Lower leg skin (tissue), 4 donors: ENCODE measurements around the gene C2CD2L. TPM values are rescaled to one million over a fixed set of nuclear protein-coding genes. Genes with fewer than 3 reads are reported as not detected.

Experiments
- DNase-seq, 2 donors: peaks; one replicate each; pipeline ENCODE4 v3.0.0-alpha.2; 2019; ENCODE audit warnings: low spot score in 2 of 2
- H3K4me3 ChIP-seq: fragments of 200-600 bp; sonication (generic); 2 replicates; pipeline ENCODE4 v1.5.1; 2017; ENCODE audit warnings: mild to moderate bottlenecking, low read depth; ENCODE audit not compliant: poor library complexity, severe bottlenecking
- CTCF ChIP-seq, 3 donors: fragments of 450-650 bp; IDR thresholded peaks; one replicate each; pipeline ENCODE4 v1.5.1; 2016; ENCODE audit warnings: antibody characterized with exemption in 3 of 3, mild to moderate bottlenecking in 3 of 3, moderate library complexity in 2 of 3
- POLR2A ChIP-seq, 2 donors: fragments of 450-650 bp; IDR thresholded peaks; one replicate each; pipeline ENCODE4 v1.6.1; 2016 to 2017; ENCODE audit warnings: antibody characterized with exemption in 2 of 2, mild to moderate bottlenecking in 1 of 2, moderate library complexity in 1 of 2
- WGBS, 2 donors: methylation state at CpG; one replicate each; pipeline ENCODE4 v1.1.5; 2018; 5-methylcytosine and 5-hydroxymethylcytosine counted together
- intact Hi-C: fragments of 100-400 bp; cut with DNase I; formaldehyde crosslinking; loops from one replicate; pipeline ENCODE4 v1.15.0; 2023; ENCODE audit warnings: low total_unique reads
- total RNA-seq, 4 donors: library from RNA; depleted of rRNA; stranded (reverse); fragments of >200 nt; gene quantifications; one replicate each; pipeline ENCODE4 v1.1.0, GENCODE V29; 2016

C2CD2L gene
- total RNA-seq, 4 donors from 2014 or later = 16.8 to 27.2 (median 22.6) TPM

- H3K4me3 ChIP-seq = no peak overlapping the region
- TF ChIP-seq CTCF (IDR thresholded peaks at IDR 0.05) (no peak), POLR2A (IDR thresholded peaks at IDR 0.05) (no peak)
- WGBS, 2 donors = 58 to 62% methylated on average over 12 of the region's 12 CpGs
- intact Hi-C loops = no loop called here
- no peak for DNase-seq
Measured at GRCh38 chr11:119092880-119093842, 14.0 kb upstream of the C2CD2L start.

DNA sequence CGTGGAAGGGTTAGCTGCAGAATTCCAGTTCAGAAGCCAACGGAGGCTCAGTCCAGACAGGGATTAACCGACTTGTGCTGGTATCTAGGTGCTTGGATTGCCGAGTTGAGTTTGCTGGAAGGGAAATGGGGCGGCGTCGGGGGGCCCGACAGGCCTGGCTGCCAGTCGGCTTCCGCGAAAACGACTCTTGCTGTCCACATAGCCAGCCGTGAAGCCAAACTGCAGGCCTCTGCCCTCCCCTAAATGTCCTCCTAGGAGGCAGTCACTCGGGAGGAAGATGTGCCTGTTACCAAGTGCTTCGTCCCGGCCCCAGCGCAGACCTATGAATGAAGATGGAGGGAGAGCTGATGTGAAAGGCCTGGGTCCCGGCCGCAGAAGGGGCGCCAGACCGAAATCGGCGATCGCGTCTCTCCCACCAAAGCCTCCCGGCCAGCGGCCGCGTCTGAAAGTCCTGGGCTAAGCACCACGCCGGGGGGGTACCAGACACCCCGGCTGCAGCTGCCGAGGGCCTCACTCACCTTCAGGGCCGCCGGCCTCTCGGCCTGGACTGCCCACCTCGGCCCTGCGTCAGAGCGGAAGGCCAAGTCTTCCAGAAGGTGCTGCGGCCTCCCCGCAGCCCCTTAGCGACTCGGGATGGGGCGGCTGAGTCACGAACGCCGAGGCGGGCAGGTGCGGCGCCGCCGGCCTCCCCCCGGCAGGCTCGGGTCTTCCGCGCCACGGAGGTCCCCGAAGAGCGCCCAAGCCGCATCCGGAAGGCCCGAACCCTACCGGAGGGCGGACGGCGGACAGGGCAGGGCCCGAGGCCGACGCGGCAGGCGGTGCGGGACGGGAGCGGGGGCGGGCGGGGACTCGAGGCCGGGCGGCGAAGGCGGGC is 13.0 kb upstream of the C2CD2L start:
- WGBS, 2 donors = 0 to 1% methylated on average over 20 to 70 of the region's 81 CpGs
- TF ChIP-seq POLR2A (IDR thresholded peaks at IDR 0.05) = no peak
- TF ChIP-seq CTCF (IDR thresholded peaks at IDR 0.05) = no peak
- peak in 1 of 2 donors; percentile 90 for DNase-seq
- intact Hi-C loops = no loop called here
- peak overlapping the region; percentile 62 for H3K4me3 ChIP-seq

DNA sequence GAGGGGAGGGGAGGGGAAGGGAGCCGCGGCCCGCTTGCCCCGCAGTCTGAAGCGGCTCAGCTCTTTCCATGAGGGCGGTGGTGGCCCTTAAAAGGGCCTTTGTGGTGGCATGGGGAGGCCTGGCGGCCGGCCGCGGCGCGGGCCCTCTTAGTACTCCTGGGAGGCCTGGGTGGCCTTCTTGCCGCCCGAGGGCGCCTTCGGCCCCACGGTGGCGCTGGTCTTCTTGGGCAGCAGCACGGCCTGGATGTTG is 12.4 kb upstream of the C2CD2L start:
- 0 to 1% methylated on average over 6 to 18 of the region's 19 CpGs for WGBS, 2 donors
- intact Hi-C loops = no loop called here
- TF ChIP-seq CTCF (IDR thresholded peaks at IDR 0.05) (no peak), POLR2A (IDR thresholded peaks at IDR 0.05) (no peak)
- H3K4me3 ChIP-seq = peak overlapping the region; percentile 62
- peak; percentile 74 to 95 for DNase-seq

GRCh38 chr11:119095066-119095880 is 11.9 kb upstream of the C2CD2L start:
- TF ChIP-seq CTCF (IDR thresholded peaks at IDR 0.05) = peak in 1 of 3 donors; percentile 33
- peak in 1 of 2 donors; percentile 94 for TF ChIP-seq POLR2A (IDR thresholded peaks at IDR 0.05)
- peak overlapping the region; percentile 62 for H3K4me3 ChIP-seq
- intact Hi-C loops = no loop called here
- peak; percentile 99 to 100 for DNase-seq
- WGBS, 2 donors = 0% methylated on average over 24 to 54 of the region's 79 CpGs

DNA sequence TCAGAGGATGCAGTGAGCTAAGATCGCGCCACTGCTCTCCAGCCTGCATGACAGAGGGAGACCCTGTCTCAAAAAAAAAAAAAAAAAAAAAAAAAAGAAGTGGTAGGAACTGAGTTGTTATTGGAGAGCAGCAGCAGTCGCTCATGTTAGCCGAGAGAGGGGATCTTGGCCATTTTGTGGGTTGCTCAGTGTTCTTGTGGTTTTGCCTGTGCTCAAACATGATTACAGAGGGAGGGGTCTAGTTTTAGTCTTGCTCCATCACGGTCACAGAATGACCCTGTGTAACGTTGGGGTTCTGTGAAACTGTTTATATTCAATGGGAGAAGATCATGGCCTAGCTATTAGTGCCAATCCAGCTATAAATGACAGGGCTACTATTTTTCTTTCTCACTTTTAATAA is 7.4 kb upstream of the C2CD2L start:
- intact Hi-C loops = no loop called here
- TF ChIP-seq CTCF (IDR thresholded peaks at IDR 0.05) (no peak), POLR2A (IDR thresholded peaks at IDR 0.05) (no peak)
- 83 to 84% methylated on average over 6 of the region's 6 CpGs for WGBS, 2 donors
- no peak overlapping the region for H3K4me3 ChIP-seq
- DNase-seq = no peak
